ENCODE data around the gene ZDHHC14.

Gene ZDHHC14

GRCh38 chr6:157597461-157598312, 216.7 kb downstream of the ZDHHC14 start:
- peak; percentile 44 for DNase-seq (ENCODE audit: low read depth)

- DNase-seq (ENCODE audit: low read depth) = no peak
Measured at GRCh38 chr6:157599191-157599590, 218.2 kb downstream of the ZDHHC14 start.

GRCh38 chr6:157600807-157601206, 219.8 kb downstream of the ZDHHC14 start:
- DNase-seq (ENCODE audit: low read depth) = no peak

- no peak for DNase-seq (ENCODE audit: low read depth)
Measured at GRCh38 chr6:157602521-157603295, 221.7 kb downstream of the ZDHHC14 start.

- no peak for DNase-seq (ENCODE audit: low read depth)
Measured at GRCh38 chr6:157603314-157603940, 222.4 kb downstream of the ZDHHC14 start.

- DNase-seq (ENCODE audit: low read depth) = no peak
Measured at GRCh38 chr6:157603971-157604370, 223.0 kb downstream of the ZDHHC14 start.

GRCh38 chr6:157604816-157605215, 223.8 kb downstream of the ZDHHC14 start:
- DNase-seq (ENCODE audit: low read depth) = no peak

GRCh38 chr6:157605484-157605883, 224.5 kb downstream of the ZDHHC14 start:
- DNase-seq (ENCODE audit: low read depth) = no peak

GRCh38 chr6:157606516-157606915, 225.5 kb downstream of the ZDHHC14 start:
- DNase-seq (ENCODE audit: low read depth) = no peak

GRCh38 chr6:157607317-157608109, 226.5 kb downstream of the ZDHHC14 start:
- no peak for DNase-seq (ENCODE audit: low read depth)

GRCh38 chr6:157608221-157609075, 227.5 kb downstream of the ZDHHC14 start:
- DNase-seq (ENCODE audit: low read depth) = no peak

- no peak for DNase-seq (ENCODE audit: low read depth)
Measured at GRCh38 chr6:157609117-157609516, 228.1 kb downstream of the ZDHHC14 start.

GRCh38 chr6:157609556-157609955, 228.6 kb downstream of the ZDHHC14 start:
- no peak for DNase-seq (ENCODE audit: low read depth)

- DNase-seq (ENCODE audit: low read depth) = no peak
Measured at GRCh38 chr6:157610451-157610999, 229.5 kb downstream of the ZDHHC14 start.

- no peak for DNase-seq (ENCODE audit: low read depth)
Measured at GRCh38 chr6:157611406-157611805, 230.4 kb downstream of the ZDHHC14 start.

GRCh38 chr6:157613011-157613522, 232.1 kb downstream of the ZDHHC14 start:
- peak; percentile 72 for DNase-seq (ENCODE audit: low read depth)

GRCh38 chr6:157614026-157614568, 233.1 kb downstream of the ZDHHC14 start:
- DNase-seq (ENCODE audit: low read depth) = peak; percentile 40

- DNase-seq (ENCODE audit: low read depth) = no peak
Measured at GRCh38 chr6:157615420-157615769, 234.4 kb downstream of the ZDHHC14 start.

- no peak for DNase-seq (ENCODE audit: low read depth)
Measured at GRCh38 chr6:157615951-157616350, 235.0 kb downstream of the ZDHHC14 start.

GRCh38 chr6:157620944-157621343, 240.0 kb downstream of the ZDHHC14 start:
- DNase-seq (ENCODE audit: low read depth) = no peak
